CD14-positive monocyte (primary cell): ENCODE measurements around the gene TENM3. TPM values are rescaled to one million over a fixed set of nuclear protein-coding genes. Genes with fewer than 3 reads are reported as not detected.

Experiments used
- DNase-seq, 3 donors: peaks; one replicate each; pipeline ENCODE4 v3.0.0-alpha.2; 2011 to 2022
- H2AFZ ChIP-seq: 2 replicates; pipeline ENCODE4 v1.6.0; 2012; ENCODE audit warnings: mild to moderate bottlenecking, low read depth, low read length, inconsistent platforms; ENCODE audit not compliant: insufficient read depth, poor library complexity, severe bottlenecking
- H3K27ac ChIP-seq, 2 donors: 1 replicate in 1 of 2; 2 replicates in 1 of 2; pipeline ENCODE4 v1.5.1; 2012 to 2013; ENCODE audit warnings: low read length in 2 of 2, control low read depth in 1 of 2, inconsistent platforms in 1 of 2, low read depth in 1 of 2, mild to moderate bottlenecking in 1 of 2
- H3K27me3 ChIP-seq, 2 donors: one replicate each; pipeline versions ENCODE4 v1.6.0 to v1.6.1; 2011 to 2013; ENCODE audit warnings: low read length in 2 of 2; ENCODE audit not compliant: control insufficient read depth in 2 of 2, insufficient read depth in 2 of 2
- H3K36me3 ChIP-seq, 2 donors: replicated peaks in 1 of 2; 1 replicate in 1 of 2; 2 replicates in 1 of 2; pipeline versions ENCODE4 v1.5.1 to v1.6.1; 2012 to 2013; ENCODE audit warnings: low read length in 2 of 2, control low read depth in 1 of 2, inconsistent platforms in 1 of 2, mild to moderate bottlenecking in 1 of 2; ENCODE audit not compliant: insufficient read depth in 2 of 2, control insufficient read depth in 1 of 2
- H3K4me1 ChIP-seq, 2 donors: 1 replicate in 1 of 2; 2 replicates in 1 of 2; pipeline versions ENCODE4 v1.5.1 to v1.6.1; 2012 to 2013; ENCODE audit warnings: low read length in 2 of 2, control low read depth in 1 of 2, inconsistent platforms in 1 of 2, mild to moderate bottlenecking in 1 of 2, moderate library complexity in 1 of 2; ENCODE audit not compliant: insufficient read depth in 2 of 2, control insufficient read depth in 1 of 2
- H3K4me2 ChIP-seq: replicated peaks from 2 replicates; pipeline ENCODE3; 2012; ENCODE audit warnings: low read length, moderate library complexity, mild to moderate bottlenecking; ENCODE audit not compliant: poor library complexity, severe bottlenecking; ENCODE audit errors: extremely low read depth
- H3K4me3 ChIP-seq, 3 experiments: fragments of 200-600 bp in 1 of 3; sonication (generic) in 1 of 3; replicated peaks in 1 of 3; 1 replicate in 2 of 3; 2 replicates in 1 of 3; pipeline ENCODE4 v1.5.1; 2011 to 2013; ENCODE audit warnings: low read length in 3 of 3, mild to moderate bottlenecking in 3 of 3, control low read depth in 2 of 3, low read depth in 2 of 3, inconsistent platforms in 1 of 3, moderate library complexity in 1 of 3
- H3K79me2 ChIP-seq: 2 replicates; pipeline ENCODE4 v1.6.0; 2012; ENCODE audit warnings: mild to moderate bottlenecking, control low read depth, inconsistent platforms, low read length, moderate library complexity; ENCODE audit not compliant: insufficient read depth
- H3K9ac ChIP-seq: 2 replicates; pipeline ENCODE4 v1.6.0; 2017; ENCODE audit warnings: low read length, mild to moderate bottlenecking; ENCODE audit not compliant: insufficient read depth, poor library complexity, severe bottlenecking
- H3K9me3 ChIP-seq, 2 donors: replicated peaks in 1 of 2; 1 replicate in 1 of 2; 2 replicates in 1 of 2; pipeline versions ENCODE4 v1.5.1 to v1.6.1; 2012 to 2013; ENCODE audit warnings: low read length in 2 of 2, control low read depth in 1 of 2; ENCODE audit not compliant: control insufficient read depth in 1 of 2, insufficient read depth in 1 of 2
- H4K20me1 ChIP-seq: 2 replicates; pipeline ENCODE4 v1.6.0; 2012; ENCODE audit warnings: mild to moderate bottlenecking, low read length, control low read depth, moderate library complexity; ENCODE audit not compliant: insufficient read depth
- H3K27ac Mint-ChIP-seq, 7 donors: one replicate each; pipeline ENCODE4 v1.8.0; 2020; ENCODE audit warnings: mild to moderate bottlenecking in 7 of 7, mixed read lengths in 7 of 7, moderate library complexity in 6 of 7, inconsistent platforms in 2 of 7
- H3K27me3 Mint-ChIP-seq, 3 donors: one replicate each; pipeline ENCODE4 v1.8.0; 2021 to 2022; ENCODE audit warnings: low read depth in 3 of 3, mild to moderate bottlenecking in 3 of 3, mixed read lengths in 3 of 3, moderate library complexity in 3 of 3, inconsistent platforms in 1 of 3
- H3K36me3 Mint-ChIP-seq, 2 donors: one replicate each; pipeline ENCODE4 v1.8.0; 2020; ENCODE audit warnings: mixed read lengths in 2 of 2, inconsistent platforms in 1 of 2, mild to moderate bottlenecking in 1 of 2
- H3K4me1 Mint-ChIP-seq: one replicate; pipeline ENCODE4 v1.8.0; 2020; ENCODE audit warnings: mild to moderate bottlenecking, mixed read lengths
- H3K4me3 Mint-ChIP-seq, 2 donors: one replicate each; pipeline ENCODE4 v1.8.0; 2020; ENCODE audit warnings: mild to moderate bottlenecking in 2 of 2, mixed read lengths in 2 of 2, moderate library complexity in 1 of 2
- H3K9me3 Mint-ChIP-seq, 7 donors: one replicate each; pipeline ENCODE4 v1.8.0; 2020 to 2022; ENCODE audit warnings: mixed read lengths in 7 of 7, mild to moderate bottlenecking in 6 of 7, moderate library complexity in 6 of 7, inconsistent platforms in 2 of 7
- WGBS: methylation state at CpG from one replicate; pipeline ENCODE4 v1.1.5; 2013; ENCODE audit warnings: missing lambda C conversion rate; ENCODE audit not compliant: insufficient coverage; 5-methylcytosine and 5-hydroxymethylcytosine counted together
- intact Hi-C, 2 donors: fragments of 100-400 bp; cut with micrococcal nuclease; formaldehyde crosslinking; loops; one replicate each; pipeline versions ENCODE4 v1.15.0 to v1.15.1; 2023
- polyA plus RNA-seq, 3 donors: library from polyadenylated mRNA; depleted of rRNA in 1 of 3; unstranded in 2 of 3; stranded (reverse) in 1 of 3; fragments of 300-500 nt in 2 of 3; fragments of >200 nt in 1 of 3; fragmentation: Illumina TruSeq in 2 of 3; gene quantifications; 1 replicate in 2 of 3; 2 replicates in 1 of 3; pipeline ENCODE4 v1.2.3, GENCODE V29; 2012 to 2021
- TF ChIP-seq, protein P1 (sequence below): fragments of 200-600 bp; IDR thresholded peaks from one replicate; pipeline ENCODE4 v1.8.0; 2022; ENCODE audit warnings: antibody characterized with exemption, mild to moderate bottlenecking

The TENM3 gene
- polyA plus RNA-seq, 3 donors: not detected

DNA sequence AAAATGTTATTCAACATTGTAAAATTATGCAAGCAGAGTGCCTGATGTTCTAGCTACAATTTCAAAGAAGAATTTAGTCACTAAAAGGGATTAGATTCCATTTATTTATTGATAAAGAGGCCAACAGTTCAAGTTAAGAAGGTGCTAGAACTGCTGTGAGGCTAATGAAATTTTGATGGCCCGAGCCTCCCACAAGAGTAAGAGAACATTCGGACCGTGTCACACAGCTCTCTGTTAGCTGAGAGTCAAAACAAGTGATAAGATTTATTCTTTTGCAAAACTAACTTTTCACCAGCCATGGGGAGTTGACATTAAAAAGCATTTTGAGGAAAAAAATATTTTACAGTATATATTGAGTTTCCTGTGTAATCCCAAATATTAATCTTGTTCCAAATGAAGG lies 106.8 kb downstream of the TENM3 start:
- Histone ChIP-seq H3K9me3 (no peaks in the 10 kb centered on the region), H3K9ac (no peak overlapping the region), H2AFZ (no peak overlapping the region), H3K36me3 (no peaks in the 10 kb centered on the region), H3K4me2 (no peak overlapping the region), H3K27me3 (no peaks in the 10 kb centered on the region), H3K27ac (no peak overlapping the region), H4K20me1 (no peaks in the 10 kb centered on the region), H3K4me1 (no peaks in the 10 kb centered on the region), H3K79me2 (no peaks in the 10 kb centered on the region), H3K4me3 (no peak overlapping the region)
- WGBS: no CpG with 5 or more reads among the region's 3 CpGs
- Mint-ChIP-seq H3K27me3 (peaks cover 0 to 5% (median 4%) of the 10 kb centered on the region in 3 donors), H3K4me3 (no peak overlapping the region), H3K36me3 (no peaks in the 10 kb centered on the region), H3K27ac (no peak overlapping the region), H3K4me1 (no peaks in the 10 kb centered on the region), H3K9me3 (peaks cover 0 to 7% (median 0%) of the 10 kb centered on the region in 7 donors)
- intact Hi-C loops: no loop called here
- TF ChIP-seq, protein P1, sequence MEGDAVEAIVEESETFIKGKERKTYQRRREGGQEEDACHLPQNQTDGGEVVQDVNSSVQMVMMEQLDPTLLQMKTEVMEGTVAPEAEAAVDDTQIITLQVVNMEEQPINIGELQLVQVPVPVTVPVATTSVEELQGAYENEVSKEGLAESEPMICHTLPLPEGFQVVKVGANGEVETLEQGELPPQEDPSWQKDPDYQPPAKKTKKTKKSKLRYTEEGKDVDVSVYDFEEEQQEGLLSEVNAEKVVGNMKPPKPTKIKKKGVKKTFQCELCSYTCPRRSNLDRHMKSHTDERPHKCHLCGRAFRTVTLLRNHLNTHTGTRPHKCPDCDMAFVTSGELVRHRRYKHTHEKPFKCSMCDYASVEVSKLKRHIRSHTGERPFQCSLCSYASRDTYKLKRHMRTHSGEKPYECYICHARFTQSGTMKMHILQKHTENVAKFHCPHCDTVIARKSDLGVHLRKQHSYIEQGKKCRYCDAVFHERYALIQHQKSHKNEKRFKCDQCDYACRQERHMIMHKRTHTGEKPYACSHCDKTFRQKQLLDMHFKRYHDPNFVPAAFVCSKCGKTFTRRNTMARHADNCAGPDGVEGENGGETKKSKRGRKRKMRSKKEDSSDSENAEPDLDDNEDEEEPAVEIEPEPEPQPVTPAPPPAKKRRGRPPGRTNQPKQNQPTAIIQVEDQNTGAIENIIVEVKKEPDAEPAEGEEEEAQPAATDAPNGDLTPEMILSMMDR: no peak
- no peak for DNase-seq

DNA sequence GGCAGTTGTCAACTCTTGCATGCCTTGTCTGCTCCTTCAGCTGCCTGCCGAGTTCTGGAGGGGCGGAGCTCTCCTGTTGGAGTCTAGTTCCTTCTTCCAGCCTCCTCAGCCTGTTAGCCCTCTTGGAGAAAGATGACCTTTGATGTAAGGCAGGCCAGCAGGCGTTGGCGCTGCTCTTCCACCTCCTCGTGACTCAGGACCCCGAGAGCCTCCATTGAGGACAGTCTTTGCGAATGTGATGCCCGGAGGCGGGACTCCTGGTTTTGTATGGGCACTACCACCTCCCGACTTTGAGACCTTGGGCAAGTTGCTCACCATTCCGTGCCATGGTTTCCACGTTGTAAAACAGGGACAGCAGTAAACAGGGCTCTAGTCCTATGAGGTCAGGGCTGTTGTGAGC lies 108.3 kb downstream of the TENM3 start:
- Mint-ChIP-seq H3K9me3 (peaks cover 0 to 8% (median 2%) of the 10 kb centered on the region in 7 donors), H3K4me1 (no peaks in the 10 kb centered on the region), H3K4me3 (no peak overlapping the region), H3K27ac (no peak overlapping the region), H3K36me3 (no peaks in the 10 kb centered on the region), H3K27me3 (peaks cover 0 to 5% (median 0%) of the 10 kb centered on the region in 3 donors)
- Histone ChIP-seq H3K27me3 (no peaks in the 10 kb centered on the region), H3K4me1 (no peaks in the 10 kb centered on the region), H3K9me3 (no peaks in the 10 kb centered on the region), H3K9ac (no peak overlapping the region), H3K4me3 (no peak overlapping the region), H3K27ac (no peak overlapping the region), H3K4me2 (no peak overlapping the region), H2AFZ (no peak overlapping the region), H4K20me1 (no peaks in the 10 kb centered on the region), H3K79me2 (no peaks in the 10 kb centered on the region), H3K36me3 (no peaks in the 10 kb centered on the region)
- intact Hi-C loops: no loop called here
- TF ChIP-seq, protein P1: no peak
- whole genome bisulfite sequencing: 80% methylated on average over 12 of the region's 12 CpGs
- no peak for DNase-seq
